Measurements from ENCODE around the gene C17orf58. TPM values are rescaled to one million over a fixed set of nuclear protein-coding genes. Genes with fewer than 3 reads are reported as not detected.

C17orf58 gene
- total and polyA plus RNA-seq, 2 of the 8 experiments (the other 6 are each of a cell fraction or from before 2014, with no cell fraction given) = 22.6 to 24.1 TPM

GRCh38 chr17:68020409-68020756 lies 24.1 kb upstream of the C17orf58 start (continued):
- TF ChIP-seq CHD7 (IDR thresholded peaks at IDR 0.05; ENCODE audit: insufficient replicate concordance, low read length) (no peak), JUN (IDR thresholded peaks at IDR 0.05; ENCODE audit: low read depth, low read length) (no peak), SP1 (IDR thresholded peaks at IDR 0.05; ENCODE audit: low read depth, low read length) (no peak), CEBPB (IDR thresholded peaks at IDR 0.05; ENCODE audit: low read depth, low read length) (no peak), SAP30 (IDR thresholded peaks at IDR 0.05; ENCODE audit: insufficient read depth, insufficient replicate concordance, low read length) (no peak), SP4 (IDR thresholded peaks at IDR 0.05; ENCODE audit: low read length) (no peak), BACH1 (IDR thresholded peaks at IDR 0.05; ENCODE audit: low read length) (no peak), TAF1 (IDR thresholded peaks at IDR 0.05; ENCODE audit: low read depth, low read length) (no peak), POU5F1 (IDR thresholded peaks at IDR 0.05; ENCODE audit: low read depth, low read length) (no peak), ASH2L (IDR thresholded peaks at IDR 0.05; ENCODE audit: low read length) (no peak), RXRA (IDR thresholded peaks at IDR 0.05; ENCODE audit: insufficient read depth, low read depth, low read length) (no peak), ATF3 (IDR thresholded peaks at IDR 0.05; ENCODE audit: insufficient read depth, low read depth, low read length) (no peak)

Data from H1 (cell line).